T-helper 9 cell (primary cell): ENCODE results near the gene KIAA1217.
"Not testable (repeated sequence)": the region's sequence is repeated elsewhere in the genome, so short reads cannot be mapped to it uniquely, and the experiment has no call there.

Experiments
- DNase-seq: peaks from one replicate; pipeline ENCODE4 v3.0.0-alpha.2; 2020

The KIAA1217 gene

GRCh38 chr10:24299578-24300260, 90.8 kb downstream of the KIAA1217 start:
- no peak for DNase-seq

GRCh38 chr10:24303522-24304310, 94.8 kb downstream of the KIAA1217 start:
- DNase-seq, result no peak

GRCh38 chr10:24305551-24306506, 96.9 kb downstream of the KIAA1217 start:
- no peak for DNase-seq

- no peak for DNase-seq
Observed at GRCh38 chr10:24306507-24306875, 97.6 kb downstream of the KIAA1217 start.

GRCh38 chr10:24307116-24307515, 98.2 kb downstream of the KIAA1217 start:
- no peak for DNase-seq

GRCh38 chr10:24307696-24308485, 99.0 kb downstream of the KIAA1217 start:
- no peak for DNase-seq

GRCh38 chr10:24310104-24310503, 101.2 kb downstream of the KIAA1217 start:
- DNase-seq, result no peak

GRCh38 chr10:24311888-24312287, 103.0 kb downstream of the KIAA1217 start:
- no peak for DNase-seq

- no peak for DNase-seq
Observed at GRCh38 chr10:24313283-24313682, 104.3 kb downstream of the KIAA1217 start.

- DNase-seq, result no peak
Observed at GRCh38 chr10:24315211-24315610, 106.3 kb downstream of the KIAA1217 start.

GRCh38 chr10:24318517-24318916, 109.6 kb downstream of the KIAA1217 start:
- DNase-seq, result no peak

GRCh38 chr10:24320373-24320772, 111.4 kb downstream of the KIAA1217 start:
- no peak for DNase-seq

- no peak for DNase-seq
Observed at GRCh38 chr10:24324651-24325050, 115.7 kb downstream of the KIAA1217 start.

GRCh38 chr10:24331457-24331856, 122.5 kb downstream of the KIAA1217 start:
- no peak for DNase-seq

GRCh38 chr10:24333736-24334135, 124.8 kb downstream of the KIAA1217 start:
- no peak for DNase-seq

GRCh38 chr10:24334279-24334939, 125.5 kb downstream of the KIAA1217 start:
- DNase-seq, result no peak

- not testable (repeated sequence) for DNase-seq
Observed at GRCh38 chr10:24337723-24338122, 128.8 kb downstream of the KIAA1217 start.

- no peak for DNase-seq
Observed at GRCh38 chr10:24339387-24339786, 130.4 kb downstream of the KIAA1217 start.

GRCh38 chr10:24340446-24340845, 131.5 kb downstream of the KIAA1217 start:
- no peak for DNase-seq

- DNase-seq, result no peak
Observed at GRCh38 chr10:24340883-24341282, 131.9 kb downstream of the KIAA1217 start.

- DNase-seq, result no peak
Observed at GRCh38 chr10:24341371-24341770, 132.4 kb downstream of the KIAA1217 start.

- no peak for DNase-seq
Observed at GRCh38 chr10:24341897-24342296, 133.0 kb downstream of the KIAA1217 start.
